Osteoblast (primary cell): Measurements from ENCODE around the gene CNOT6L. TPM values are rescaled to one million over a fixed set of nuclear protein-coding genes. Genes with fewer than 3 reads are reported as not detected.
A peak's percentile ranks its signal among the peaks of the same experiment; 100 is the strongest.

Source experiments
- DNase-seq: peaks from one replicate; pipeline ENCODE4 v3.0.0; 2011; ENCODE audit warnings: low spot score, mixed read lengths; ENCODE audit not compliant: insufficient read length; ENCODE audit errors: missing footprints
- H2AFZ ChIP-seq: 2 replicates; pipeline ENCODE4 v1.6.0; 2011; ENCODE audit warnings: mild to moderate bottlenecking, low read length
- H3K27ac ChIP-seq: 2 replicates; pipeline ENCODE4 v1.5.1; 2011; ENCODE audit warnings: mild to moderate bottlenecking, low read depth, low read length, moderate library complexity
- H3K27me3 ChIP-seq: 2 replicates; pipeline ENCODE4 v1.6.0; 2012; ENCODE audit warnings: mild to moderate bottlenecking, control low read depth, inconsistent platforms, low read length, moderate library complexity; ENCODE audit not compliant: insufficient read depth
- H3K36me3 ChIP-seq: 2 replicates; pipeline ENCODE4 v1.5.1; 2011; ENCODE audit warnings: mild to moderate bottlenecking, low read length, control low read depth, moderate library complexity; ENCODE audit not compliant: insufficient read depth
- H3K4me1 ChIP-seq: 2 replicates; pipeline ENCODE4 v1.5.1; 2011; ENCODE audit warnings: mild to moderate bottlenecking, low read length, control low read depth, moderate library complexity; ENCODE audit not compliant: insufficient read depth
- H3K4me2 ChIP-seq: 2 replicates; pipeline ENCODE4 v1.6.0; 2011; ENCODE audit warnings: mild to moderate bottlenecking, low read length; ENCODE audit not compliant: insufficient read depth
- H3K4me3 ChIP-seq: fragments of 200-600 bp; sonication (generic); 3 replicates; pipeline ENCODE4 v1.5.1; 2012; ENCODE audit warnings: mild to moderate bottlenecking, low read length, inconsistent platforms; ENCODE audit not compliant: insufficient read depth
- H3K79me2 ChIP-seq: 2 replicates; pipeline ENCODE4 v1.6.0; 2012; ENCODE audit warnings: mild to moderate bottlenecking, low read length, control low read depth, inconsistent platforms; ENCODE audit not compliant: insufficient read depth
- H3K9me3 ChIP-seq: 2 replicates; pipeline ENCODE4 v1.5.1; 2011; ENCODE audit warnings: low read depth, low read length, control low read depth
- H4K20me1 ChIP-seq: 2 replicates; pipeline ENCODE4 v1.6.0; 2012; ENCODE audit warnings: mild to moderate bottlenecking, low read length, control low read depth; ENCODE audit not compliant: insufficient read depth
- total RNA-seq: library from RNA; depleted of rRNA; stranded (reverse); fragments of >200 nt; gene quantifications from 2 replicates; pipeline ENCODE4 v1.2.3, GENCODE V29; 2012
- TF ChIP-seq, protein P1 (sequence below): IDR thresholded peaks from 2 replicates; pipeline ENCODE4 v1.5.1; 2011; ENCODE audit warnings: mild to moderate bottlenecking, low read depth, low read length, moderate library complexity; ENCODE audit errors: extremely low read depth

CNOT6L gene
- total RNA-seq, 1 donor = 15.2 TPM

DNA sequence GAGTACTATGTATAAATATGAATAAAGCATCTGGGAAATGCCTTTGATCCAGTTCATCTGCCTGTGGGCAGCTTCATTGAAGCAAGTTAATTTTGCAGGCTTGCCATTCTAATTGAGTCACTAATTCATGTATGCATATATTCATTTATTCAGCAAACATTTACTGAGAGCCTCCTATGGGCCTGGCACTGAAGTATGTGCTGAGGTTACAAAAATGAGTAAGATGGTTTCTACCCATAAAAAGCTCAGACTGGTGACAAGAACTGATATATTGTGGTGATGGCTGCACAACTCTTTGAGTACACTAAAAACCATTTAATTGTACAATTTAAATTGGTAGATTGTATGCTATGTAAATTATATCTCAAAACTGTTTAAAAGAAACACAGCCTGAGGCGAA lies 42.3 kb upstream of the CNOT6L start:
- TF ChIP-seq, protein P1, sequence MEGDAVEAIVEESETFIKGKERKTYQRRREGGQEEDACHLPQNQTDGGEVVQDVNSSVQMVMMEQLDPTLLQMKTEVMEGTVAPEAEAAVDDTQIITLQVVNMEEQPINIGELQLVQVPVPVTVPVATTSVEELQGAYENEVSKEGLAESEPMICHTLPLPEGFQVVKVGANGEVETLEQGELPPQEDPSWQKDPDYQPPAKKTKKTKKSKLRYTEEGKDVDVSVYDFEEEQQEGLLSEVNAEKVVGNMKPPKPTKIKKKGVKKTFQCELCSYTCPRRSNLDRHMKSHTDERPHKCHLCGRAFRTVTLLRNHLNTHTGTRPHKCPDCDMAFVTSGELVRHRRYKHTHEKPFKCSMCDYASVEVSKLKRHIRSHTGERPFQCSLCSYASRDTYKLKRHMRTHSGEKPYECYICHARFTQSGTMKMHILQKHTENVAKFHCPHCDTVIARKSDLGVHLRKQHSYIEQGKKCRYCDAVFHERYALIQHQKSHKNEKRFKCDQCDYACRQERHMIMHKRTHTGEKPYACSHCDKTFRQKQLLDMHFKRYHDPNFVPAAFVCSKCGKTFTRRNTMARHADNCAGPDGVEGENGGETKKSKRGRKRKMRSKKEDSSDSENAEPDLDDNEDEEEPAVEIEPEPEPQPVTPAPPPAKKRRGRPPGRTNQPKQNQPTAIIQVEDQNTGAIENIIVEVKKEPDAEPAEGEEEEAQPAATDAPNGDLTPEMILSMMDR = no peak
- peak overlapping the region; percentile 91 for H3K4me2 ChIP-seq
- H3K9me3 ChIP-seq = no peaks in the 10 kb centered on the region
- H3K4me3 ChIP-seq = peak overlapping the region; percentile 99
- no peaks in the 10 kb centered on the region for H3K27me3 ChIP-seq
- H3K79me2 ChIP-seq = peaks cover 35% of the 10 kb centered on the region
- peak; percentile 48 for DNase-seq
- peak overlapping the region; percentile 98 for H3K27ac ChIP-seq
- no peaks in the 10 kb centered on the region for H4K20me1 ChIP-seq
- peaks cover 12% of the 10 kb centered on the region for H3K4me1 ChIP-seq
- H2AFZ ChIP-seq = peak overlapping the region; percentile 95
- H3K36me3 ChIP-seq = no peaks in the 10 kb centered on the region

DNA sequence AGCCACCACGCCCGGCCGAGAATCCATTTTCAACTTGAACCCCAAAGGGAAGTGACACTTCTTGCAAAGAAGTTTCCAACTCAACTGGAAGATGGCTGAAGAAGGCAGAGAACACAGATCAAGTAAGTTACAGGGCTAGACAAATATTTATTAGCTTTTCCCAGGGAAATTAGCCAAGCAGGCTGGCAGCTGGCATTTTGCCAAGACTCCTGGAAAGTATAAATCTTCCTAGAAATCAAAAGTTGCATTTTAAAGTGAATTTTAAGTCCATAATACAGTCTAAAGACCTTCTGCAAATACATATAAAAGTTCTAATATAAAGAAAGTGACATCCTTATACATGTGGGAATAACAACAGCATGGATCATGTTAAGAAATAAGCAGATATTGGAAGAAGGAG lies 40.1 kb upstream of the CNOT6L start:
- no peaks in the 10 kb centered on the region for H3K27me3 ChIP-seq
- H3K4me2 ChIP-seq = no peak overlapping the region
- no peaks in the 10 kb centered on the region for H3K9me3 ChIP-seq
- H3K4me1 ChIP-seq = peaks cover 12% of the 10 kb centered on the region
- H3K36me3 ChIP-seq = no peaks in the 10 kb centered on the region
- no peak overlapping the region for H3K27ac ChIP-seq
- DNase-seq = no peak
- H2AFZ ChIP-seq = no peak overlapping the region
- TF ChIP-seq, protein P1 = no peak
- H3K79me2 ChIP-seq = peaks cover 16% of the 10 kb centered on the region
- no peaks in the 10 kb centered on the region for H4K20me1 ChIP-seq
- H3K4me3 ChIP-seq = no peak overlapping the region

- H3K36me3 ChIP-seq = no peaks in the 10 kb centered on the region
- H3K27me3 ChIP-seq = no peaks in the 10 kb centered on the region
- no peak overlapping the region for H3K4me3 ChIP-seq
- no peak overlapping the region for H2AFZ ChIP-seq
- no peak overlapping the region for H3K27ac ChIP-seq
- no peaks in the 10 kb centered on the region for H3K79me2 ChIP-seq
- TF ChIP-seq, protein P1 = no peak
- H3K4me1 ChIP-seq = no peaks in the 10 kb centered on the region
- no peaks in the 10 kb centered on the region for H4K20me1 ChIP-seq
- no peak overlapping the region for H3K4me2 ChIP-seq
- DNase-seq = no peak
- H3K9me3 ChIP-seq = no peaks in the 10 kb centered on the region
Observed at GRCh38 chr4:77856152-77856551, 37.0 kb upstream of the CNOT6L start.

DNA sequence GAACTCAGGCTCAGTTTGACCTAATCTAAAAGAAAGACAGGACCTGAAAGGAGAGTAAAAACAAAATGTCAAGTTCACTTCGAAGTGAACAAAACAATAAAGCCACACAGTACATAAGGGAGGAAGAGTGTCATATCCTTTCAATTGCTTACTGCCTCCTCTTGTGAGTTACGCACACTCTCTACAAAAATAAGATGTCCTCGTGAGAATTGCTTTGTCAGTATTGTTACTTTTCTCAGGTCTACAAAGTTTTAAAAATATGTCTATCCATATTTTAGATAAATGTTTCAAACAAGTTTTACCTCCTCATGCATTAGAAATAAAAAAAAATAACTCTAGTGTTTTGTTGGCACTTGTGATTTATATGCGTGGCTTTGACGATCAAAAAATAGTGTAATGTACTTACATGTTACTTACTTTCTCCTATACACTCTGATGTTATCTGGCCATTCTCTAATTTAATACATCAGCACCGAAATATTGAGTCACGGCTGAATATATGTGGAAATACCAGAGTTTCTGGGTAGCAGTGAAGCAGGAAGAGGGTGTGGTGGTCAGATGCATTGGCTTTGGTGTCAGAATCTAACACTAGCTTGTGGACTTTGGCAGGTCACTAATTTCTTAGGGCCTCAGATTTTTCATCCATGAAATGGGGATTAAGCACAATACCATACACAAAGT lies 35.4 kb upstream of the CNOT6L start:
- H3K4me2 ChIP-seq = no peak overlapping the region
- no peaks in the 10 kb centered on the region for H3K27me3 ChIP-seq
- H3K4me1 ChIP-seq = no peaks in the 10 kb centered on the region
- no peaks in the 10 kb centered on the region for H3K9me3 ChIP-seq
- H3K4me3 ChIP-seq = no peak overlapping the region
- no peaks in the 10 kb centered on the region for H3K36me3 ChIP-seq
- no peak overlapping the region for H3K27ac ChIP-seq
- TF ChIP-seq, protein P1 = no peak
- H3K79me2 ChIP-seq = no peaks in the 10 kb centered on the region
- no peak overlapping the region for H2AFZ ChIP-seq
- no peaks in the 10 kb centered on the region for H4K20me1 ChIP-seq
- no peak for DNase-seq
